SH-SY5Y (cell line): ENCODE measurements around the gene IL18.

Experiments used
- GATA2 ChIP-seq: IDR thresholded peaks from 2 replicates; pipeline ENCODE4 v1.6.1; 2011; ENCODE audit warnings: mild to moderate bottlenecking, low read depth, low read length
- GATA3 ChIP-seq: IDR thresholded peaks from 2 replicates; pipeline ENCODE4 v1.6.1; 2011; ENCODE audit warnings: low read depth, mild to moderate bottlenecking, low read length, moderate library complexity

The IL18 gene

DNA sequence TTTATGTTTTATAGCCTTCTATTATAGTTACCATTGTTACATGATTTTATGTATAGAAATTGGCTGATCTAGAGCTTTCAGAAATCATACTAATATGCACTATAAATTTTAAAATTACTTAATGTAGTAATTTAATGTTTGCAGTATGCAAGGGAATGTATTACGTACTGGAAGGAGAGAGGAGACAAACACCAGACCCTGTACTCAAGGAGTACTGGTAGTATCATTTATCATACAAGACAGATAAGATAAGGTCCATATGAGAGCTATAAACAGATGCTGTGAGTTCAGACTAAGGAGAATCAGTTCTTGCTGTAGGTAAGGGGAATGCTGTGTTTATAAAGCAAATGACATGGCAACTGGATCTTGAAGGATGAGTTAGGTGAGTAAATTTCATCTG, 12.2 kb upstream of the IL18 start:
- no peak for TF ChIP-seq GATA2
- TF ChIP-seq GATA3, result no peak

DNA sequence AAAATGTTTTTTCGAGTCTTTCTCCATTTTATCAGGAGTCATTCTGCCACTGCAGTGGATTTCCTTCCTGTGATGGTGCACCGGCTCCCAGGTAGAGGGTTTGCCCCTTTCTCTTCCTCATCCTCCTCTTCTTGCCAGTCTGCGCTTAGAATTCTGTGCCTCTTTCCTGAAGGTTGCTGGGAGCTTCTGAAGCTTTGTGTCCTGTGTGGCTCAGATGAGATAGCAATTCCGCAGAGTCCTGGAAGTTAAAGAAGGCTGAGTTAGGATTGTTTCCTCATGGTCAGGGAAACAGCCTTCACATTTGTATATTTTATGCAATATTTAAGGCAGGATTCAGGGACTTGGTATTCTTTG, 11.7 kb upstream of the IL18 start:
- TF ChIP-seq GATA2, result no peak
- TF ChIP-seq GATA3, result no peak

DNA sequence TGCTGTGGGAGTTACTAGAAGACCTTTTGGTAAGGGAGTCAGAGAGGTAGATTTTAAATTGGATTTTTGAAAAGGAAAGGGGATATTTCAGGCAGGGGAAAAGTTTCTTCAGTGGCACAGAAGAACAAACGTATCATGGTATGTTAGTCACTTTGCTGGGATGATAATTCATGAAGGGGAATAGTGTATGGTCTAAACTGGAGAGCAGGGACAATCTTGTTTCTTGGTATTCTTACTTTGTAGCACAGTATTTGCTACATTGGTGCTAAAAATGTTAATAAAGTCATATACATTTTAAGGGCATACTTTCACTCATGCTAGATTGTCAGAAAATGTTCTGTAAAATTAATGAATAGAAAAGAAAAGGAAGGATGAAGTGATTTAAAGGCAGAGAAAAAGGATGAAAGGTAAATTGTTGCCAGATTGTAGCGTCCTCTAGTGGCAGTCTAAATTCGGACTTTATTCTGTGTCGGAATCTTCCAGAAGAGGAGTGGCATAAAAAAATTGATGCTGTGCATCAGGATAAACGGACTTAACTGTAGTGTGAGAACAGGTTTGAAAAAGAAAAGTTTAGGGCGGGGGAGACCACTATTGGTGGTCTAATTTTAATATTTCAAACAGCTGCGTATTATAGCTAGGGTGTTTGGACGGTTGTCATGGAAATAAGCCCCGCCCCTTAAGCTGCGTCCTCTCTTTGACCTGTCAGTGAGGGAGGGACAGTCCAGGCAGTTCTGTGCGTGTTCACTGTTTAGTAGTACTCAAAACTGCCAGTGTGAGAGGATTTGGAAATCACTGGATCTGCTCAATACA, 11.1 kb upstream of the IL18 start, which contains the start of gene BCO2:
Gene BCO2 (plus strand): TSS at position 724 of the 810 bp plus-strand sequence. CDS start 90 bp downstream, outside the sequence.
- no peak for TF ChIP-seq GATA3
- TF ChIP-seq GATA2, result no peak

DNA sequence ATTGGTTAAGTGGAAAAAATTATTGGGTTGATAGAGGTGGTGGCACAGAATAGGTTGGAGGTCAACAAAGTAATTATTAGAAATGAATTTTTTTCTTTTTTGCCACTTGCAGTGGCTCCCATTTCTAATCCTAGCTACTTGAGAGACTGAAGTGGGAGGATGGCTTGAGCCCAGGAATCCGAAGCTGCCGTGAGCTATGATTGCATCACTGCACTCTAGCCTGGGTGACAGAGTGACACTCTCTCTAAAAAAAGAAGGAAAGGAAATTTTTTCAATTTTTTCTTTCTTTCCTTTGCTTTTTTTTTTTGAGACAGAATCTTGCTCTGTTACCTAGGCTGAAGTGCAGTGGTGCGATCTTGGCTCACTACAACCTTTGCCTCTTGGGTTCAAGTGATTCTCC, 9.3 kb upstream of the IL18 start:
- no peak for TF ChIP-seq GATA2
- TF ChIP-seq GATA3, result no peak

DNA sequence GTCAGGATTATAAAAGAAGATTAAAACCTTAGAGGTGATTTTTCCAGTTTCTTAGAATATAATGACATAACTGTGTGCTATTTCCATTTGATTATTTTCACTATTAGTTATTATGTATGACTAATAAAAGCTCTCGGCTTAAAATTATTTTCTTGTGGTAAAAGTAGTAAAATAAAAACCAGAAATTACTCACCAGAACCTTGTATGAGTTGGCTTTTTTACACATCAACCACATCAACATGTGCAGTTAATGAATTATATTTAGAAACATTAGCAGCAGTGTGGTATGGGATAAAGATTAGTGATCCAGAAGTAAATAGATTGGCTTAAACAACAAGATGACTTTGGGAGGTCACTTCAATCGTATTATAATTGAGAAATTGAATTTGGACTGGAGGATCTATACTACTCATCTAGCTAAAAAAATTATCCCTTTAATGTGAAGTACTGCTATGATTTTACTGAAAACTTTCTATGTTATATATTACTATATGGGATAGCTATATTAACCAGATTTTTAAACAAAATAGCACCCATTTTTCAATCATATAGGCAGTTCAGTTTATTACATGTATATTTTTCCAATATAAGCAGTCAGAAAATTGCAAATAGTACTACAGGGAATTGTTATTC, 8.6 kb upstream of the IL18 start:
- no peak for TF ChIP-seq GATA2
- no peak for TF ChIP-seq GATA3

DNA sequence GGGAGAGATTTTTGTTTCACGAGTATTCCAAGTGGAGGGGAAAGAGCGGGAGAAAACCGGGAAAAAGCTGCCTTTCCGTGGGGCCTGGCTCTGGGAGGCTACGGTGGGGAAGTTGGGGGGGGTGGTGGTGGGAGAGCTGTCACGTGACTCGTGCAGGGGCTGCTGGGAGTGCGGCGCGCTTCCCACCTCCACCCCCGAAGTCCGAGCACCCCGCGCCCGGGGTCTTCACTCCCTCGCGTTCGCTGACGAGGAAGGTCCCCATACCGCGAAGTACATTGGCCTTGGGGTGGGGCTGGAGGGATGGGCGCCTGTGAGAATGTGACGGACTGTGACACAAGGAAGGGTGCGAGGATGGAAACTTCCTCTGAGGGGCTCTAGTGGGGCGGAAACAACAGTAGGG, 3.3 kb upstream of the IL18 start, which contains the start of gene TEX12:
Gene TEX12 (plus strand): TSS at position 228 of the 400 bp plus-strand sequence. CDS start 1,897 bp downstream, outside the sequence.
- TF ChIP-seq GATA2 (no peak), GATA3 (no peak)

DNA sequence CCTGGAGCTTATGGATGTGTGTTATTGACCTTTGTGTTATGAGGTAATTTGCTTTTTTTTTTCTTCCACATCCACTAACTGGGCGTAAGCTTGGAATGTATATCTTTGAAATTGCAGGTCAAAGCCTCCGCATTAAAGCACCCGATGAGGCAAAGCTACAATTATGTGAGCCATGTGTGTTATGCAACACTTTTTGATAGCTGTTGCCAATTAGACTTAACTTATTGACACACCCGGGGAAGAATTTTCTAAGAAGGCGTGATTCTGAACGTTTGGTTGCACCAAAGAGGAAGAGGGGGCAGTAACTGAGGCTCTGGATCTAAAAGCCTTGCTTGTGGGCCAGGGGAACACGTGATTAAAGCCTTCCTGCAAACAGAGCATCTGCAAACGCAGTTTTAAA, 2.7 kb upstream of the IL18 start:
- TF ChIP-seq GATA2 (no peak), GATA3 (no peak)

DNA sequence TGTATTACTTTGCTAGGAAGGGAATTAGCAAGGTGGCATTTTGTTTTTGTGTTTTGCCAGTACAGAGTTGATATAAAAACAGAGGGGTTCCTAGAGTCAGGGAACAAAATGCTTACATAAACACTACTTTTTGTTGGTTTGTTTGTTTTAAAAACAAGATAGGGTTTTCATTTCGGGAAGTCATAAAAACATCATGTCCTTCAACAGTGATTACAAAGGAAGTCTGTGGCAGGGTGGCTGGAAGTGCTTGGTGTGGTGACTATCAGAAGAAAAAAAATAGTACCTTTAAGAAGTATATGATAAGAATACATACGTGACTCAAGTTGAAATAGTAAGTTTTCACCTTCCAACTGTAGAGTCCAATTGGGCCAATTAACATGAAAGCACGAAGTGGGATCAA, 1.2 kb upstream of the IL18 start:
- TF ChIP-seq GATA3 (no peak), GATA2 (no peak)

DNA sequence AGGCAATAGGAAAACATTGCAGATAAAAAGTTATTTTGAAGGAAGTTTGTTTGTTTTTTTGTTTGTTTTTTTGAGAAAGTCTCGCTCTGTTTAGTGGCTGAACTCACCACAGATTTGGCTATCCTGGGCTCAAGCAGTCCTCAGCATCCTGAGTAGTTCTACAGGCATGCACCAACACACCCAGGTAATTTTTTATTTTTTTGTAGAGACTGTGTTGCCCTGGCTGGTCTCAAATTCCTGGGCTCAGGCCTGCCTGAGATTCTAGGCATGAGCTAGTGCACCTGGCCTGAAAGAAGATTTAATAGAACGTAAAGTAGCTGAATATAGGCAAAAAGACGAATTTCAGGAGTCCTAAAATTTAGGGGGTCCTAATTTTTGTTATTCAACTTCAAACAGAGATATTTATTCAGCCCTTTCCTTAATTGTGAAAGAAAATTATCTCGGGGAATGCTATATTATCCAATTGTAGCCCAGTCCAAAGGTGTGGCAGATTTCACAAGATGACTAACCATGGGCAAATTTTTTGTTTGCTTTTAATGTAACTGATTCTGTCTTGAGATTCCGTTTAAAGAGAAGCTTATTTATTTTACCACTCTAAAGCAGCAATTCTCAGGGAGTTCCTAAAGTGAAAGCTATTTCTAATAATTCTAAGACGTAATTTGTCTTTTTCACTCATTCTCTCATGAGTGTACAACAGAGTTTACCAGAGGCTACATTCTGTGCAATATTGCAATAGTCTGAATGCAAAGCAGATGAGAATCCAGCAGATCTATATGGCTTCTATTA, 940 bp downstream of the IL18 start:
- TF ChIP-seq GATA3 (no peak), GATA2 (no peak)

DNA sequence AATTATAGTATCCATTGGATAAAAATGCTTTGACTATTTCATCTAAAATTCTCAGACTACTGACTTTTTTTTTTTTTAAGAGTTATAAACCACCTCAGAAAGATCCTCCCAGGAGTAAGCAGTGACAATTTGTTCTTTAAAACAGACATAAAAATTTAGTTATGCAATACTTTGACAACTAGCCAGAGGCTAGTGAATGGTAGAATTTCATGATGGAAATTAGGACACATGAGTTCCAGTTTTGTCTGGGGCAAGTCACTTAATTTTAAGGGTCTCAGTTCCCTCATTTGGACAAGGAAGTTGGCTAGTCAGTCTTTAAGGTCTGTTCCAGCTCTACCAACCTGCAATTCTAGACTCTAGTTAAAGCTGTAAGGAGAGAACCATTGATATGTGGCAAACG, 2.9 kb downstream of the IL18 start:
- TF ChIP-seq GATA2 (no peak), GATA3 (no peak)

DNA sequence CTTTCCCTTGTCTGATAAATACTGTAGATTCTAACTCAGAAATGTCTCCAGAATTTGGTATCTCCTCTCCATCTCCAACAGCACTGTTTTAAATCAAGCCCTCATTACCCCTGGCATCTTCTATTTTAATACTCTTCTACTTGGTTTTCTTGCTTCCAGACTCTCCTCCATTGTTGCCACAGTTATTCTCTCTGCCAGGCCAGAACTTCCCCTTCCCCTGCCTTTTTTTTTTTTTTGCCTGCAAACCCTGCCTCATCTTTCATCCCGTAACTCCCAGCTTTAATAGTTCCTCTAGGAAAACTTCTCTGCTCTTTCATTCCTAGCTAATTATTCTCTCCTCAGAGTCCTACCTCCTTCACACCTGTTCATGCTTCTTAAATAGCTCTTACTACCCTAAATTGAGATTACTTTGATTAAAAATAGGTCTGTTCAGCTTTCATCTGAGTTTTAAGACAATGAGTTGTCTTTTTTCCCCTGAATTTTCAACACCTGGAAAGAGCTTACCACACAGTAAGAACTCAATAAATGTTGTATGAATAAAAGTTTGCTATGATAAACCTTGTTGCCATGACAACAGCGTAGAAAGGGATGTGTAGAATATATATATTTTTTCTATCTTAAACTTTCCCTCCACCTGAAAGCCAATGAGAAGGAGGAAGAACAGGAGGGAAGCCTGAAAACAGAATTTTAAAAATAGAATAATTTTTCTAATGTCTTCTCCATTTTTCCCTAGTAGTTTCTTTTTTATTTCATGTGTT, 3.6 kb downstream of the IL18 start:
- no peak for TF ChIP-seq GATA2

DNA sequence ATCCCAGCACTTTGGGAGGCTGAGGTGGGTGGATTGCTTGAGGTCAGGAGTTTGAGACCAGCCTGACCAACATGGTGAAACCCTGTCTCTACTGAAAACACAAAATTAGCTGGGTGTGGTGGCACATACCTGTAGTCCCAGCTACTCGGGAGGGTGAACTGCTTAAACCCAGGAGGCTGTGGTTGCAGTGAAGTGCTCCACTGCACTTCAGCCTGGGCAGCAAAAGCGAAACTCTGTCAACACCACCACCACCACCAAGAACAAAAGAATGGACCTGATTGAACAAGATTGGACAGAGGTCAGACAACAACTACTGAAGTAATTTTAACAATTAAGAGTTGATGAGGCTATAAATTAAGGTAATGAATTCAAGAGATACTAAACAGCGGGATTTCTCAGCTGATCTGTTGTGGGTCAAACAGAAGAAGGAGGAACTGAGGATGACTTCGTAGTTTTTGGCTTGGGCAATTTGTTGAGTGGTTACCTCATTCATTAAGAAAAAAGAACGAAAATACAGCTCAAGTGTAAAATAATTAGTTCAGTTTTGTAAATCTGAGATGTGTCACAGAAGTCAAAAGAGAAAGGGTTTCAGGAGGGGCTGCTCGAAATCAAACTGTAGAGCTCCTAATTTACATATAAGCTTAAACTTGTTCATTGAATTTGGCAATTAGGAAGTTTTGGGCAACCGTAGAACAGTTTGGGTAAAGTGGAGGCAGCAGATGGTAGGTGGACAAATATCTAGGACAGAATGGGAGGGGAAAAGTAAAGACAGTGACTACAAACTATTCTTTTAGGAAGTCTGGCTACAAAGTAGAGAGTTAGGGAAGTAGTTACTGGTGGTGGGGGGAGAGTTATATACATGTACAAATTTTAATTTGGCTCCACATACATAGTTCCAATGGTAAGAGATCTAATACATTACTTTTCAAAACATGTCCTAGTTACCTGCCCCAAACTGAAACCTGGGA, 4.5 kb downstream of the IL18 start:
- TF ChIP-seq GATA2 (no peak), GATA3 (no peak)
